ENCODE results near the gene SMAP2.

DNA sequence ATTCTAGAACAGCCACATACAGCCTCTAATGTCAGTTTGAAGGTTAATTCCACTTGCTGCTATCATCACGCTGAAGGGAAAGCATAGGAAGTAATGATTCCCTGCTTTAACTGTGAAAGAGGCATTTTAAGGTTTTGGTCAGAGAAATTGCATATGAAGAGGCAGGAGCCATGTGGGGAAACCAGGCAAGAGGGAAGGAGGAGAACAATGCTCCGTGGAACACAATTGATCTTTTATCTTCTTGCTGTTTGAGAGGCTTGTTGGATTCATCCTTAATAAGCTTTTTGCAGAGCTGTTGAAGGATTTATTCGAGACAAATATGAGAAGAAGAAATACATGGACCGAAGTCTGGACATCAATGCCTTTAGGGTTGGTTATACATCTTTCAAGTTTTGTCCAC is 35.9 kb downstream of the SMAP2 start:
- TF ChIP-seq POLR2A (IDR thresholded peaks at IDR 0.05; ENCODE audit: low read length), result no peak
- no peak for TF ChIP-seq GATA1 (IDR thresholded peaks at IDR 0.05; ENCODE audit: low read depth, low read length)

Data from erythroblast (primary cell).